Uterus (tissue), 2 donors: ENCODE measurements around the gene SLC26A1.

ENCODE experiments used
- POLR2A ChIP-seq, 2 donors: fragments of 450-650 bp; IDR thresholded peaks; one replicate each; pipeline ENCODE4 v1.6.1; 2016; ENCODE audit warnings: antibody characterized with exemption in 2 of 2, mild to moderate bottlenecking in 1 of 2, moderate library complexity in 1 of 2
- TF ChIP-seq, protein P1 (sequence below), 4 experiments: fragments of 200-600 bp in 2 of 4; fragments of 450-650 bp in 2 of 4; sonication (generic) in 2 of 4; IDR thresholded peaks; one replicate each; pipeline ENCODE4 v1.5.1; 2016 to 2019; ENCODE audit warnings: antibody characterized with exemption in 4 of 4, mild to moderate bottlenecking in 2 of 4, moderate library complexity in 1 of 4

DNA sequence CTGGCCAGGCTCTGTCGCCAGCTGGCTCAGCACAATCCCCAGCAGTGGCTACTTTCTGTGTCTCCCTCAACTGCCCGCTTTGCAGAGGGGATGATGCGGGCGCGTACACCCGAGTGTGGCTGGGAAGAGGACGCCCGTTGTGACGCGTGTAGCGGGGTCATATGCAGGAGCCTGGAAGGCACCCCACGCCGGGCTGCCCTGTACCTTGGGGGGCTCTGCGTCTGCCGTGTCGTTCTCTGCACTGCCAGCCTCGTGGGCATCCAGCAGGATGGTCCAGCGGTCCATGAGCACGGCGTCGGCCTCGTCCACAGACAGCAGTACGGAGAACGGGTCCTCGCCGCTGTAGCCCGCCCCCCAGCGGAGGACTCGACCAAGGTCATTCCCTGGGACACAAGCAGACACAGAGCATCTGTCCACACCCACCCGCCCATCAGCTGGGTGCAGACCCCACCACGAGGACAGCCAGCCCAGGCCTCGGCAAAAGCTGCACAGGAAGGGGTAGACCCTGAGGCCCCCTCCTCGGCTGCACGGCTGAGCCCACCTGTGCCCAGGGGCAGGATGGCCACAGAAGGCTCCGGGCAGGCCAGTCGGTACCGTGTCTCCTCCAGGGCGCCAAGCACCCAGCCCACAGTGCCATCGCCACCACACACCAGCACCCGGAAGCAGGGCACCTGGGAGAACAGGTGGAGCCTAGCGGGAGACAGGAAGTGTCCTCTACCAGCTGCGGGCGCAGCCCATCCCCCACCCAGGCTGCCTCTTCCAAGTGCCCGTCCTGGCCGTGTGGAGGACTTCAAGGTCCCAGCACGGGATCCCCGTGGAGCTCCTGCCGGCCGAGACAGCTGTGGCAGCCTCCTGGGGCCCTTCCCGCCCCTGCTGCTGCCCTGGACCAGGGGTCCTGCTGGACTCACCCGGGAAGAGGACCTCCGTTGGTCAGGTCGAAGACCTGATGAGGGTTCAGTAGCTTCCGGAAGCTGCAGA is 30.7 kb downstream of the SLC26A1 start:
- TF ChIP-seq, protein P1, sequence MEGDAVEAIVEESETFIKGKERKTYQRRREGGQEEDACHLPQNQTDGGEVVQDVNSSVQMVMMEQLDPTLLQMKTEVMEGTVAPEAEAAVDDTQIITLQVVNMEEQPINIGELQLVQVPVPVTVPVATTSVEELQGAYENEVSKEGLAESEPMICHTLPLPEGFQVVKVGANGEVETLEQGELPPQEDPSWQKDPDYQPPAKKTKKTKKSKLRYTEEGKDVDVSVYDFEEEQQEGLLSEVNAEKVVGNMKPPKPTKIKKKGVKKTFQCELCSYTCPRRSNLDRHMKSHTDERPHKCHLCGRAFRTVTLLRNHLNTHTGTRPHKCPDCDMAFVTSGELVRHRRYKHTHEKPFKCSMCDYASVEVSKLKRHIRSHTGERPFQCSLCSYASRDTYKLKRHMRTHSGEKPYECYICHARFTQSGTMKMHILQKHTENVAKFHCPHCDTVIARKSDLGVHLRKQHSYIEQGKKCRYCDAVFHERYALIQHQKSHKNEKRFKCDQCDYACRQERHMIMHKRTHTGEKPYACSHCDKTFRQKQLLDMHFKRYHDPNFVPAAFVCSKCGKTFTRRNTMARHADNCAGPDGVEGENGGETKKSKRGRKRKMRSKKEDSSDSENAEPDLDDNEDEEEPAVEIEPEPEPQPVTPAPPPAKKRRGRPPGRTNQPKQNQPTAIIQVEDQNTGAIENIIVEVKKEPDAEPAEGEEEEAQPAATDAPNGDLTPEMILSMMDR (IDR thresholded peaks at IDR 0.05), result no peak
- no peak for TF ChIP-seq POLR2A (IDR thresholded peaks at IDR 0.05)
